ENCODE measurements around the gene MRGPRG. TPM values are rescaled to one million over a fixed set of nuclear protein-coding genes. Genes with fewer than 3 reads are reported as not detected.

The MRGPRG gene
- total and polyA plus RNA-seq, 10 donors, result not detected

- no peak for DNase-seq
- no peaks in the 10 kb centered on the region for H3K36me3 ChIP-seq
- peaks cover 0 to 6% (median 0%) of the 10 kb centered on the region in 6 donors for H3K4me1 ChIP-seq
- no peak overlapping the region for H3K4me3 ChIP-seq
- H3K27me3 ChIP-seq (replicated peaks in 1 of 7), result peaks cover 0 to 6% (median 0%) of the 10 kb centered on the region in 7 donors
- H3K9me3 ChIP-seq, result peaks cover 0 to 20% (median 14%) of the 10 kb centered on the region in 8 donors
- intact Hi-C loops (cut with DNase I; ENCODE audit: low total_unique reads), result no loop called here
- no peak overlapping the region for H3K27ac ChIP-seq
- TF ChIP-seq CTCF (IDR thresholded peaks at IDR 0.05 in 8 of 11, conservative IDR thresholded peaks at IDR 0.05 in 3 of 11), result no peak
- TF ChIP-seq POLR2A (IDR thresholded peaks at IDR 0.05), result no peak
- TF ChIP-seq POLR2AphosphoS5 (IDR thresholded peaks at IDR 0.05), result no peak
Observed at GRCh38 chr11:3176487-3176886, 42.1 kb downstream of the MRGPRG start.

DNA sequence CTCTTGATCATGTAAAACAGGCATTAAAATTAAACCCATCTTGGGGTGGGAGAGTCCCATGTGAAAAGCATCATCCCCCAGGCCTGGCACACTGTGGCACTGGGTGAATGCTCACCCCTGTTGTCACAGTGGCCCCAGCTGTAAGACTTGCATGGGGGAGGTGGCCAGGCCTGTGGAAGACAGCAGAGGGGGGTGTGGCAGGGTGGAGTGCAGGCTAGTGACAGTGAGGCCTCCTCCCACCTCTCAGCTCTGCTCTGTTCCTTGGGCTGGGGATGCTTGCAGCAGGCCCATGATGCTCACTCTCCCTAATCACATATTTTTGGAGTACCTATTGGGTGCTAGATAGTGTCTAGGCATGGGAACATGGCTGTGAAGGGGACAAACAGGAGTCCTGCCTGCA is 43.4 kb downstream of the MRGPRG start:
- no peak for DNase-seq
- Histone ChIP-seq H3K27me3 (replicated peaks in 1 of 7) (peaks cover 0 to 14% (median 0%) of the 10 kb centered on the region in 7 donors), H3K9me3 (peaks cover 0 to 20% (median 14%) of the 10 kb centered on the region in 8 donors), H3K4me1 (peaks cover 0 to 8% (median 2%) of the 10 kb centered on the region in 6 donors), H3K27ac (no peak overlapping the region), H3K4me3 (no peak overlapping the region), H3K36me3 (no peaks in the 10 kb centered on the region)
- TF ChIP-seq CTCF (IDR thresholded peaks at IDR 0.05 in 8 of 11, conservative IDR thresholded peaks at IDR 0.05 in 3 of 11) (no peak), POLR2AphosphoS5 (IDR thresholded peaks at IDR 0.05) (no peak), POLR2A (IDR thresholded peaks at IDR 0.05) (no peak)
- intact Hi-C loops (cut with DNase I; ENCODE audit: low total_unique reads), result no loop called here

DNA sequence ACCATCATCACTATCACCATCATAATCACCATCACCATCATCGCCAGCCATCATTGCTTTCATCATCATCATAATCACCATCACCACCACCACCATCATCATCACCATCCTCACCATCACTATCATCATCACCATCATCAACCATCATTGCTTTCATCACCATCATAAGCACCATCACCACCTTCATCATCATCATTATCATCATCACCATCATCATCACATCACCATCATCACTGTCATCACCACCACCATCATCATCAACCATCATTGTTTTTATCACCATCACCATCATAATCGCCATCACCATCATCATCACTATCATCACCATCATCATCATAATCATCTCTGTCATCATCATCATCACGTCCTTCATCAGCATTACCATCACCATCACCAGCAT is 44.2 kb downstream of the MRGPRG start:
- TF ChIP-seq POLR2A (IDR thresholded peaks at IDR 0.05), result no peak
- no peak for TF ChIP-seq CTCF (IDR thresholded peaks at IDR 0.05 in 8 of 11, conservative IDR thresholded peaks at IDR 0.05 in 3 of 11)
- Histone ChIP-seq H3K27ac (no peak overlapping the region), H3K9me3 (peaks cover 0 to 20% (median 14%) of the 10 kb centered on the region in 8 donors), H3K4me1 (peaks cover 0 to 16% (median 8%) of the 10 kb centered on the region in 6 donors), H3K36me3 (no peaks in the 10 kb centered on the region), H3K4me3 (no peak overlapping the region), H3K27me3 (replicated peaks in 1 of 7) (peaks cover 0 to 22% (median 0%) of the 10 kb centered on the region in 7 donors)
- WGBS, 5 donors, result 77 to 93% (median 92%) methylated on average over 3 of the region's 3 CpGs
- intact Hi-C loops (cut with DNase I; ENCODE audit: low total_unique reads), result no loop called here
- DNase-seq, result no peak

DNA sequence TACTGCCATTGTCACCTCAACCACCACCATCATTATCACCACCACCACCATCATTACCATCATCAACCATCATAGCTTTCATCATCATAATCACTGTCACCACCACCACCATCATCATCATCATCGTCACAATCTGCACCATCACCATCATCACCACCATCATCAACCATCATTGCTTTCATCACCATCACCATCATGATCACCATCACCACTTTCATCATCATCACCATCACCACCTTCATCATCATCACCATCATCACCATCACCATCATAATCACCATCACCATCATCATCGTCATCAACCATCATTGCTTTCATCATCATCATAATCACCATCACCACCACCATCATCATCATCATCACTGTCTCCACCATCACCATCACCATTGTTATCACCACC is 44.8 kb downstream of the MRGPRG start:
- intact Hi-C loops (cut with DNase I; ENCODE audit: low total_unique reads), result no loop called here
- peaks cover 0 to 20% (median 14%) of the 10 kb centered on the region in 8 donors for H3K9me3 ChIP-seq
- DNase-seq, result no peak
- 95 to 98% (median 97%) methylated on average over 2 of the region's 2 CpGs for WGBS, 5 donors
- no peaks in the 10 kb centered on the region for H3K36me3 ChIP-seq
- peaks cover 0 to 28% (median 0%) of the 10 kb centered on the region in 7 donors for H3K27me3 ChIP-seq (replicated peaks in 1 of 7)
- no peak overlapping the region for H3K4me3 ChIP-seq
- TF ChIP-seq POLR2A (IDR thresholded peaks at IDR 0.05), result no peak
- TF ChIP-seq CTCF (IDR thresholded peaks at IDR 0.05 in 8 of 11, conservative IDR thresholded peaks at IDR 0.05 in 3 of 11), result no peak
- no peak for TF ChIP-seq POLR2AphosphoS5 (IDR thresholded peaks at IDR 0.05)
- H3K4me1 ChIP-seq, result peaks cover 0 to 22% (median 12%) of the 10 kb centered on the region in 6 donors
- H3K27ac ChIP-seq, result no peak overlapping the region

All from spleen (tissue), 11 donors.